Kidney tubule cell (primary cell): ENCODE measurements around the gene FLVCR2.

Source experiments
- DNase-seq: peaks from one replicate; pipeline ENCODE4 v3.0.0-alpha.2; 2018; ENCODE audit warnings: low spot score

Gene FLVCR2

GRCh38 chr14:75554482-75554881 lies 23.9 kb upstream of the FLVCR2 start:
- peak; percentile 77 for DNase-seq

DNA sequence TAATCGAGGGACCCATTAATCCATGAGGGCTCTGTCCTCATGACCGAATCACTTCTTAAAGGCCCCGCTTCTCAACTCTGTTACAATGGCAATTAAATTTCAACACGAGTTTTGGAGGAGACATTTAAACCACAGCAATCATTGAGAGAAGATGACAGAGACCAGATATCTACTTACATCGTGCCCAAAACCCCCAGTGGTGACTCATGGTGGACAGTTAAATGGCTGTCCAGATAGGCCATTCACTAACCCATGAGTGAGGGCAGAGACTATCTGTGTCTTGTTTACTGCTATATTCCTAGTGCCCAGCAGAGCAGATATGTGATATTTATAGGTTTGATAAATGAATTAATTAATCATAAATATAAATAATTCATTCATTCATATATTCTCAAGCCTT lies 20.0 kb upstream of the FLVCR2 start:
- DNase-seq: no peak

DNA sequence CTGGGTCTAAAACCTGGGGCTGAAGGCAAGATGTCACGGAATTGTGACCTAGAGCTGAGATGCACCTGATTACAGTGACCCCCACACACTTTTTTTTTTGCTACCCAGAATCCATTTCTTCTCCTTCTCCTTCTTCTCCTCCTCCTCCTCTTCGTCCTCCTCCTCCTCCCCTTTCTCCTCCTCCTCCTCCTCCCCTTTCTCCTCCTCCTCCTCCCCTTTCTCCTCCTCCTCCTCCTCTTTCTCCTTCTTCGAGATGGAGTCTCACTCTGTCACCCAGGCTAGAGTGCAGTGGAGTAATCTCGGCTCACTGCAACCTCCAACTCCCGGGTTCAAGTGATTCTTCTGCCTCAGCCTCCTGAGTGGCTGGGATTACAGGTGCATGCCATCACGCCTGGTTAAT lies 19.4 kb upstream of the FLVCR2 start:
- DNase-seq: no peak

GRCh38 chr14:75559451-75560222 lies 18.8 kb upstream of the FLVCR2 start:
- DNase-seq: peak; percentile 68

DNA sequence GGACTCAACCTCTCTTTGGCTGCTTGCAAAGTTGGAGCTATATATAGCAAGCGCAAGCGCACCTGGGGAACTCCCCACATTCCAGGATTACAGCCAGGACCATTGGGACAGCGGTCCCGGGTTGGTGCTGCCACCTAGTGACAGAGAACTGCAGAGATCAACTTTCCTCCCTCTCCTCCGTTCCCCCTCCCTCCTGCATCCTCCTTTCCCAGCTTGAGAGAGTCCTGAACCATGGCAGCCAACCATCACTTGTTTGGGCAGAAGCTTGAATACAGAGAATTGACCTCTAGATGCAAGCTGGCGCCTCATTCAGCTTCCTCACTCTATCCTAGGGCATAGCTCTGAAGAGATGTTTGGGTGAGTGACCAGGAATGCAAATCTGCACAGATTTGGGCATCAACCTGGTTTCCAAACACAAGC lies 17.4 kb upstream of the FLVCR2 start:
- DNase-seq: peak; percentile 91

- DNase-seq: peak; percentile 69
These were observed 16.3 kb upstream of the FLVCR2 start for GRCh38 chr14:75562089-75562488.

GRCh38 chr14:75562489-75562888 lies 15.9 kb upstream of the FLVCR2 start:
- no peak for DNase-seq

DNA sequence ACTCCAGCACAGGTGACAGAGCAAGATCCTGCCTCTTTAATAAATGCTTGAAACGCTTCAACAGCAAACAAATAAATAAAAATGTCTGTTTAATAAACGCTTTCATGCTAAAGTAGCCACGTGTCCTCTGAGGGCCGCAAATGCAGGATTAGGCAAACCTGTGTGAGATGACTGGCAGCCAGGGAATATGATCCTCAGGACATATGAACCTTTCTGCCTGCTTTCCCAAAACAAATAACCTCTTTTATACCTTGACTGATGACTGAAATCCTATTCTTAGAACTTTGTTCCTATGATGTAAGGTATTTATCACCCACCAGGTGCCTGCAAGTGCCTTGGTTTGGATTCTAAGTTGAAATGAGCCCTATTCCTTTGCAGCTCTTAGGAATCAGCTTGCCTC lies 14.5 kb upstream of the FLVCR2 start:
- DNase-seq: no peak

- no peak for DNase-seq
These were observed 13.4 kb upstream of the FLVCR2 start for GRCh38 chr14:75565056-75565455.

DNA sequence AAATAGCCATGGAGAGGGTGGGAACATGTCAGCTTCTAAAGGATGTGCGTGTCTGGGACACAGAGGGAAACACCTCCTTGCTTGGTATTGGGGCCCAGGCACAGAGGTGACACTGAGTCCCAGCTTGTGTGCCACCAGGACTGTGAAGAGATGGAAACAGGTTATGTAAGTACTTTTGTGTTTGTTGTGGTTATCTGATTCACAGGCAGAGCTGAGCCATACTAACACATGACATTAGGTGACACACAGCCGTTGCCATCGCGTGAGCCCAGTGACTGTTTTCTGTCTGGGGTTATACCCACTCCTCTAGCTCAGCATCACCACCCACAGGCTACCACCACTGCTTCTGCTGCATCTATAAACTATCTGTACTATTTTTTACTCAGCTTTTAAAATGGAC lies 12.1 kb upstream of the FLVCR2 start:
- peak; percentile 59 for DNase-seq

- no peak for DNase-seq
These were observed 11.7 kb upstream of the FLVCR2 start for GRCh38 chr14:75566752-75567151.

DNA sequence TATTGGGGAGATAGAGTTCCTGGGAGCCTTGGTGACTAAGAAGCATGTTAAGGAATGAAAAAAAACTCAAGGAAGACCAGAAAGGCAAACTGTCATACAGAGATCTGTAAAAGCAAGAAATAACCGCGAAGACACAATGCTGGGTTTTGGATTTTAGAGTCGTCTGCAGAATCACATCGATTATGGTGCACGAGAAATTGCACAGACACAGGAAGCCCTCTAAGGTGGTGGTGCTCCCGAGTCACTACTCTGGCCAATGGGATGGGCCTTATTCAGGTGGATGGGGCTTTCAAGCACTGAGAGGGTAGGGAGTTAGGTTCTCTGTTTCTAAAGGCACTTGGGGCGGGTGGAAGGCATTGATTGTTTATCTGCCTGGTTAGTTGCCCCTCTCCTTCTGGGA lies 10.3 kb upstream of the FLVCR2 start:
- no peak for DNase-seq

DNA sequence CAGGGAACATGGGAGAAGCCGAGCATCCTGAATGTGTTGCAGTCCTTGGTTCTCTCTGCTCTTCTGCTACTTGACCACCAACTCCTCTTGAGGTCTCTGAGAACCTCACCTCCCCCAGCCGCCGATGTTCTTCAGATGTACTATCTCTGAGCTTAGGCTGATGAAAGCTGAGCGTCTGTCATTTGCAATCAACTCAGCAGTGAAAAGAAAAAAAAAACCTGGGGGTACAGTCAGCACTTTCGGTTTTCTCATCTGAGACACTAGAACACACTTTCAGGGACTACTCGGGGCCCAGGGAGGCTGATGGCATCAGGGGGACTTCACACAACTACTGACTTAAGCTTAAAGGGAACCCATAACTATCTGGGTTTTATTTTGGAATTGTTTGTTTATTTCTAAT lies 9.6 kb upstream of the FLVCR2 start:
- DNase-seq: no peak

DNA sequence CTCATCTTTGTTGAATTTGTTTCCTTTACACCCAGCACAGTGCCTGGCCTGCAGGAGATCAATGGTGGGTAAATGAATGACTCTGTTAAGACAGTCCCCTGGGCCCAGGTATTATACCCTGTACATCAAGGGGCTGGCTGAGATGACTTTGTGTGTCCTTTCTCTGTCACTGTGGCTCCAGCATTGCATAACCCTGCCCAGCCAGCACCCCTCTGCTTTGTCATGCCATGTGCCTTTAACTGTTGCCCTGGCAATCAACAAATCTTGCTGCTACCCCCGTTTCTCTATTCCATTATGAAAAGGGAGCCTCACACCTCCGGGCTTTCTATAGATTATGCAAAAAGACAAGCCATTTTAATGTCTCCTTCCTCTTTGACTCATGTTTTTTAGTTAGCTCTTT lies 7.6 kb upstream of the FLVCR2 start:
- DNase-seq: no peak

DNA sequence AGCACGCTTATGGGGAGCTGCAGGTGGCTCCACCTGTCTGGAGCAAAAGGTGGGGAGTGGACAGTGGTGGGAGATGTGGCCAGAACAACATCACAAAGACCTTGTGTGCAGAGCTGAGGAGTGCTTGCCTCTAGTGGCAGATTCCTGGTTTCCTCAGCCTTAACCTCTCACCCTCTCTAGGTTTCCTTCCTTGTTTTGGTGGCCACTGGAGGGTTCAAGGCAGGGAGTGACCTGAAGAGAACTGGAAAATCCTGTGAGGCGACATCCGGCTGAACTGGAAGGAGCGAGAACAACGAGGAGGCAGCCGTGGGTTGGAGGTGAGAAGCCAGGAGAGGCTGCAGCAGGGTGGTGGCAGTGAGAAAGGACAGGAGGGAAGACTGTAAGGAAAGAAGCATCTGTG lies 6.3 kb upstream of the FLVCR2 start:
- DNase-seq: no peak

- DNase-seq: no peak
These were observed 1.3 kb upstream of the FLVCR2 start for GRCh38 chr14:75577090-75577489.

- peak; percentile 85 for DNase-seq
These were observed 705 bp upstream of the FLVCR2 start for GRCh38 chr14:75577729-75578101.

DNA sequence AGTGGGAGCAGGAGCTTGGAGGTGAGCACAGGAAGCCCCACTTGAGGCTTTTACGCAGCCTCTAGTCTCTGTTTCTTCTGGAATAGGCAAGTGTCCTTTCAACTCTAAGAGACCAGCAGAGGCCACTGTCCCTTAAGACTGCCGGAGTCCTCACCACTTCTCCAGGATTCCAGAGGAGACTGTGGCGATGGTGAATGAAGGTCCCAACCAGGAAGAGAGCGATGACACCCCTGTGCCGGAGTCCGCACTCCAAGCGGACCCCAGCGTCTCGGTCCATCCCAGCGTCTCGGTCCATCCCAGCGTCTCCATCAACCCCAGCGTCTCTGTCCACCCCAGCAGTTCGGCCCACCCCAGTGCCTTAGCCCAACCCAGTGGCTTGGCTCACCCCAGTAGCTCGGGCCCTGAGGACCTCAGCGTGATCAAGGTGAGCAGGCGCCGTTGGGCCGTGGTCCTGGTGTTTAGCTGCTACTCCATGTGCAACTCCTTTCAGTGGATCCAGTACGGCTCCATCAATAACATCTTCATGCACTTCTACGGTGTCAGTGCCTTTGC lies 442 bp downstream of the FLVCR2 start:
- peak; percentile 54 for DNase-seq

- DNase-seq: peak; percentile 31
These were observed 981 bp downstream of the FLVCR2 start for GRCh38 chr14:75579338-75579864.

DNA sequence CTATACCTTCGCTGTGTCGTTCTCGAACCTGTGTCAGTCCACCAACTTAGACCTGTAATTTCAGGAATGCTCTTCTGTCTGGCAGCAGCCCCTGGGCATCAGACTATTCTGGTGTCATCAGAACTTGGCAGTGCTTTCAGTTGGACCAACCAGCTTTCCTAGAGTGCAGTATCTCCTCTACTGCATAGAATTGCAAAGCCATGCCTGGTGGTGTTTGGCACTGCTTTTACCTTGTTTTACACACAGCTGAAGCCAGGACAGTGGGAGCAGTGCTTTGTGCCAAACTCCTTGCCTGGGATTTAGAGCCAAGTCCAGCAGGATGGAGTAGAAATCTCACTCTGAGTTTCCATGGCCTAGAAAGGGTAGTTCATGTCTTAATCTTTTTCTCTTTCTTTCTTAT lies 1.5 kb downstream of the FLVCR2 start:
- no peak for DNase-seq

GRCh38 chr14:75587388-75587787 lies 9.0 kb downstream of the FLVCR2 start:
- no peak for DNase-seq

DNA sequence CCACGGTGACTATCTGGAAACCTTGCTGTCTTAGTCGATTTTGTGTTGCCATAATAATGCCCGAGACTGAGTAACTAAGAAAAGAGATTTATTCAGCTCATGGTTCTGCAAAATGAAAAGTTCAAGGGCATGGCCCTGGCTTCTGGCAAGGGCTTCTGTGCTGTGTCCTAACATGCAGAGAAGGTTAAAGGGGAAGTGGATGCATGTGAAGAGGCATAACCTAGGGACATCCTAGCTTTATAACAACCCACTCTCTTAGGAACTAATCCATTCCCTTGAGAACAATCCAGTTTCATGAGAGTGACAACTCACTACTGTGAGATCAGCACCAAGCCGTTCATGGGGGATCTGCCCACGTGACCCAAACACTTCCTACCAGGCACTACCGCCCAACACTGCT lies 11.5 kb downstream of the FLVCR2 start:
- DNase-seq: no peak

GRCh38 chr14:75591331-75591946 lies 13.0 kb downstream of the FLVCR2 start:
- no peak for DNase-seq
